IMR-90 (cell line): ENCODE results near the gene CTIF. TPM values are rescaled to one million over a fixed set of nuclear protein-coding genes. Genes with fewer than 3 reads are reported as not detected.

Experiments used
- ATAC-seq: fragments of 200-7000 bp; cut with Tn5 transposase; 2 replicates; pipeline ENCODE4 v1.9.1; 2020; ENCODE audit warnings: low read depth, mild to moderate bottlenecking, moderate library complexity
- BruUV-seq: library from RNA; stranded (reverse); fragments of 400-500 nt; replicated peaks from 2 replicates; lab custom pipeline; 2021; lab: Mats Ljungman, UMichigan
- CTCF ChIA-PET: fragments of 300-600 bp; formaldehyde crosslinking; extraction: SDS; loops from one replicate; lab custom pipeline; 2021; ENCODE audit warnings: antibody characterized with exemption; lab: Yijun Ruan, JAX
- POLR2A ChIA-PET: fragments of 300-600 bp; sonication (Branson Sonifier 250); formaldehyde crosslinking; loops from one replicate; lab custom pipeline; 2022; ENCODE audit warnings: antibody characterized with exemption; ENCODE audit not compliant: unreplicated experiment; lab: Charles Lee
- DNase-seq: peaks from one replicate; pipeline ENCODE4 v3.0.0; 2013
- H2AFZ ChIP-seq: replicated peaks from 2 replicates; pipeline ENCODE3; 2013; ENCODE audit warnings: low read length, mild to moderate bottlenecking; ENCODE audit not compliant: poor library complexity
- H2AK5ac ChIP-seq: 2 replicates; pipeline ENCODE4 v1.6.1; 2013; ENCODE audit warnings: low read depth, low read length, inconsistent platforms
- H2AK9ac ChIP-seq: replicated peaks from 2 replicates; pipeline ENCODE3; 2013; ENCODE audit warnings: mild to moderate bottlenecking, low read depth, low read length, moderate library complexity; ENCODE audit not compliant: poor library complexity
- H2BK120ac ChIP-seq: 2 replicates; pipeline ENCODE4 v1.6.1; 2013; ENCODE audit warnings: low read depth, low read length, inconsistent platforms
- H2BK15ac ChIP-seq: 3 replicates; pipeline ENCODE4 v1.6.1; 2013; ENCODE audit warnings: low read depth, low read length, inconsistent platforms
- H2BK20ac ChIP-seq: 2 replicates; pipeline ENCODE4 v1.6.1; 2013; ENCODE audit warnings: low read depth, mild to moderate bottlenecking, inconsistent platforms, low read length, moderate library complexity
- H2BK5ac ChIP-seq: 2 replicates; pipeline ENCODE4 v1.6.1; 2013; ENCODE audit warnings: mild to moderate bottlenecking, low read depth, low read length, inconsistent platforms; ENCODE audit not compliant: poor library complexity, severe bottlenecking
- H3K14ac ChIP-seq: replicated peaks from 2 replicates; pipeline ENCODE4 v1.6.1; 2013; ENCODE audit warnings: low read depth, low read length, inconsistent platforms
- H3K18ac ChIP-seq: 2 replicates; pipeline ENCODE4 v1.6.1; 2013; ENCODE audit warnings: low read depth, low read length, control low read depth
- H3K23ac ChIP-seq: 2 replicates; pipeline ENCODE4 v1.6.1; 2013; ENCODE audit warnings: low read depth, low read length, inconsistent platforms
- H3K27ac ChIP-seq: 2 replicates; pipeline ENCODE4 v1.5.1; 2013; ENCODE audit warnings: mild to moderate bottlenecking, control low read depth, low read length; ENCODE audit not compliant: insufficient read depth
- H3K27me3 ChIP-seq: 2 replicates; pipeline ENCODE4 v1.6.1; 2013; ENCODE audit warnings: low read length; ENCODE audit not compliant: control insufficient read depth, insufficient read depth
- H3K36me3 ChIP-seq: 2 replicates; pipeline ENCODE4 v1.6.1; 2013; ENCODE audit warnings: low read length, mixed read lengths; ENCODE audit not compliant: control insufficient read depth, insufficient read depth
- H3K4ac ChIP-seq: 2 replicates; pipeline ENCODE4 v1.6.1; 2013; ENCODE audit warnings: low read depth, low read length, inconsistent platforms
- H3K4me1 ChIP-seq: 2 replicates; pipeline ENCODE4 v1.6.1; 2013; ENCODE audit warnings: low read length, mixed read lengths; ENCODE audit not compliant: control insufficient read depth, insufficient read depth
- H3K4me2 ChIP-seq: 2 replicates; pipeline ENCODE4 v1.6.1; 2013; ENCODE audit warnings: low read depth, mild to moderate bottlenecking, control low read depth, low read length, moderate library complexity
- H3K4me3 ChIP-seq: 2 replicates; pipeline ENCODE4 v1.5.1; 2013; ENCODE audit warnings: low read depth, mild to moderate bottlenecking, control low read depth, low read length, moderate library complexity; ENCODE audit not compliant: insufficient read depth
- H3K56ac ChIP-seq: 2 replicates; pipeline ENCODE4 v1.6.1; 2013; ENCODE audit warnings: low read length, inconsistent platforms; ENCODE audit not compliant: insufficient read depth; ENCODE audit errors: extremely low read depth
- H3K79me1 ChIP-seq, 2 experiments: 2 replicates each; pipeline ENCODE4 v1.6.1; 2013; ENCODE audit warnings: low read length in 2 of 2, inconsistent platforms in 1 of 2, low read depth in 1 of 2
- H3K9ac ChIP-seq: 2 replicates; pipeline ENCODE4 v1.6.1; 2013; ENCODE audit warnings: low read depth, low read length, control low read depth
- H3K9me1 ChIP-seq: 2 replicates; pipeline ENCODE4 v1.6.1; 2013; ENCODE audit warnings: low read length, inconsistent platforms; ENCODE audit not compliant: insufficient read depth
- H3K9me3 ChIP-seq: 2 replicates; pipeline ENCODE4 v1.6.1; 2013; ENCODE audit warnings: low read length; ENCODE audit not compliant: control insufficient read depth, insufficient read depth
- H4K20me1 ChIP-seq: 2 replicates; pipeline ENCODE4 v1.6.1; 2013; ENCODE audit warnings: low read length, inconsistent platforms; ENCODE audit not compliant: insufficient read depth
- H4K5ac ChIP-seq: 2 replicates; pipeline ENCODE4 v1.6.1; 2013; ENCODE audit warnings: mild to moderate bottlenecking, low read depth, low read length, control low read depth
- H4K8ac ChIP-seq, 2 experiments: 2 replicates each; pipeline ENCODE4 v1.6.1; 2013; ENCODE audit warnings: low read depth in 2 of 2, low read length in 2 of 2, control low read depth in 1 of 2, inconsistent platforms in 1 of 2
- H4K91ac ChIP-seq: 2 replicates; pipeline ENCODE4 v1.6.1; 2013; ENCODE audit warnings: low read depth, low read length, inconsistent platforms; ENCODE audit not compliant: insufficient read depth
- BHLHE40 ChIP-seq: fragments of 150-350 bp; IDR thresholded peaks from 2 replicates; pipeline ENCODE4 v1.6.1; 2016; ENCODE audit warnings: mild to moderate bottlenecking, low read depth, low read length
- CEBPB ChIP-seq: IDR thresholded peaks from 2 replicates; pipeline ENCODE4 v1.6.1; 2012; ENCODE audit warnings: low read depth, low read length, improper control_type of control experiment
- CHD1 ChIP-seq: IDR thresholded peaks from 2 replicates; pipeline ENCODE4 v1.6.1; 2012; ENCODE audit warnings: low read depth, low read length, improper control_type of control experiment
- MAZ ChIP-seq: IDR thresholded peaks from 2 replicates; pipeline ENCODE4 v1.6.1; 2012; ENCODE audit warnings: low read depth, mild to moderate bottlenecking, low read length, improper control_type of control experiment, moderate library complexity, borderline replicate concordance
- MXI1 ChIP-seq: IDR thresholded peaks from 2 replicates; pipeline ENCODE4 v1.6.1; 2012; ENCODE audit warnings: low read depth, mild to moderate bottlenecking, low read length, moderate library complexity, borderline replicate concordance
- NFE2L2 ChIP-seq: fragments of 150-350 bp; IDR thresholded peaks from 2 replicates; pipeline ENCODE4 v1.6.1; 2016; ENCODE audit warnings: low read depth, mild to moderate bottlenecking, low read length
- POLR2A ChIP-seq: IDR thresholded peaks from 2 replicates; pipeline ENCODE4 v1.6.1; 2012; ENCODE audit warnings: mild to moderate bottlenecking, low read depth, low read length
- RAD21 ChIP-seq: IDR thresholded peaks from 2 replicates; pipeline ENCODE4 v1.6.1; 2012; ENCODE audit warnings: low read length, improper control_type of control experiment
- RCOR1 ChIP-seq: IDR thresholded peaks from 2 replicates; pipeline ENCODE4 v1.6.1; 2012; ENCODE audit warnings: mild to moderate bottlenecking, low read length, improper control_type of control experiment; ENCODE audit not compliant: insufficient replicate concordance
- RFX5 ChIP-seq: IDR thresholded peaks from 2 replicates; pipeline ENCODE4 v1.8.0; 2012; ENCODE audit warnings: low read depth, mild to moderate bottlenecking, low read length, moderate library complexity
- SMC3 ChIP-seq: fragments of 150-350 bp; IDR thresholded peaks from 2 replicates; pipeline ENCODE4 v1.6.1; 2016; ENCODE audit warnings: low read depth, mild to moderate bottlenecking, antibody characterized with exemption, low read length, moderate library complexity
- WGBS, 2 experiments: methylation state at CpG; one replicate each; pipeline versions ENCODE4 v1.1.5 to v1.1.7; 2013; ENCODE audit warnings: missing lambda C conversion rate in 2 of 2; ENCODE audit not compliant: insufficient read length in 1 of 2; ENCODE audit errors: extremely low coverage in 2 of 2; 5-methylcytosine and 5-hydroxymethylcytosine counted together
- dilution Hi-C: fragments of 300-500 bp; cut with HindIII; formaldehyde crosslinking; loops from one replicate; pipeline ENCODE4 v1.14.3; 2018; ENCODE audit warnings: low sequenced_read_pairs; ENCODE audit not compliant: unreplicated experiment
- in situ Hi-C: fragments of 300-500 bp; cut with MboI; formaldehyde crosslinking; loops from 3 replicates; pipeline ENCODE4 v1.14.3; 2019; ENCODE audit warnings: low sequenced_read_pairs, inconsistent platforms, mixed read lengths
- intact Hi-C: fragments of 100-400 bp; cut with micrococcal nuclease; formaldehyde crosslinking; loops from 2 replicates; pipeline ENCODE4 v1.10.0; 2022
- polyA plus RNA-seq, 3 experiments: library from polyadenylated mRNA; depleted of rRNA; stranded (reverse); fragments of >200 nt; gene quantifications; 2 replicates each; pipeline ENCODE4 v1.2.3, GENCODE V29; 2012; ENCODE audit warnings: low replicate concordance in 1 of 3
- total RNA-seq: library from RNA; depleted of rRNA; stranded (reverse); fragments of >200 nt; gene quantifications from 2 replicates; pipeline ENCODE4 v1.2.3, GENCODE V29; 2012
- TF ChIP-seq, protein P1 (sequence below): fragments of 150-350 bp; IDR thresholded peaks from 2 replicates; pipeline ENCODE4 v1.6.1; 2016; ENCODE audit warnings: low read depth, mild to moderate bottlenecking, low read length, moderate library complexity, borderline replicate concordance
- TF ChIP-seq, protein P2 (sequence below): conservative IDR thresholded peaks from 2 replicates; pipeline ENCODE4 v1.5.1; 2012; ENCODE audit warnings: mild to moderate bottlenecking, low read depth, low read length, improper control_type of control experiment
- TF ChIP-seq, protein P3 (sequence below): fragments of 150-350 bp; IDR thresholded peaks from 2 replicates; pipeline ENCODE4 v1.6.1; 2017; ENCODE audit warnings: mild to moderate bottlenecking, antibody characterized with exemption, low read length, low read depth

The CTIF gene
- total and polyA plus RNA-seq, 2 of the 4 experiments (the other 2 are of a cell fraction): 25.1 to 57.0 TPM

DNA sequence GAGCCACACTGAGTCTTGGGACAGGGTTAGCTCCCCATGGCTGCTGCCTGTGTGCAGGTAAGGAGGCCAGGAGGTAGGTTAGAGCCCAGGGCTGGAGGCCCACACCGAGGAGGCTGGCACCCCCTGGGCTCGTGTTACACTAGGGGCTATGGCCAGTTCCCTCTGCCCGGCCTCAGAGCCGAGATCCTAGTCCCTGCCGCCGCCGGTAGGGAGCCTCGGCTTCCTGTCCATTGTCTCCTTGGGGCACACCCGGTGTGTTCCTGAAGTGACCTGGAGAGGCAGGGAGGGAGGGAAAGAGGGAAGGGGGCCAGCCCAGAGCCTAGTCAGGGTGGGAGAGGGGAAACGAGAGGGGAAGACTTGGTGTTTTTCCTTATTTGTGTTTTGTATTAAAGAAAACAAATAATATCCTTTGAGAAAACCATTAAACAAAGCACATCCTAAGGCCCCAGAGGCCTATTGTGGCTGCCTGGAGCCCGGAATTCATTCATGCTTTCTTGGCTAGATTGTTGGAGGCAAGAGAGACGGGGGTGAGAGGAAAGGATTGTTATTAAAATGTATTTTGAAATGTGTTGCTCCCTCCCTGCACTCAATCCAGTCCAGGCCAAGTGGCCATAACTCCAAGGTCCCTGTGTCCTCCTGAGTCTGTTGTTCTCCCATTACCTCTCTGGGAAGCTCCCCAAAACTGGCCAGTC, 170.7 kb downstream of the CTIF start:
- Histone ChIP-seq H2BK120ac (no peak overlapping the region), H2BK5ac (no peak overlapping the region), H2AK5ac (no peak overlapping the region), H3K18ac (no peak overlapping the region), H4K20me1 (peaks cover 75% of the 10 kb centered on the region), H3K4ac (no peak overlapping the region), H3K9me1 (peaks cover 27% of the 10 kb centered on the region), H4K8ac (no peak overlapping the region), H4K5ac (no peak overlapping the region), H2BK20ac (no peak overlapping the region), H3K9ac (no peak overlapping the region), H3K79me1 (peaks cover 51 to 87% of the 10 kb centered on the region in 2 experiments), H2AK9ac (no peak overlapping the region), H3K27me3 (no peaks in the 10 kb centered on the region), H3K9me3 (no peaks in the 10 kb centered on the region), H2AFZ (no peak overlapping the region), H2BK15ac (no peak overlapping the region), H3K23ac (no peak overlapping the region), H4K91ac (no peak overlapping the region), H3K4me3 (no peak overlapping the region), H3K14ac (no peak overlapping the region), H3K27ac (no peak overlapping the region), H3K4me1 (0 out of 2 replicates have a peak, but pooled peaks cover 2% of the 10 kb centered on the region), H3K36me3 (peaks cover 41% of the 10 kb centered on the region), H3K4me2 (no peak overlapping the region), H3K56ac (no peak overlapping the region)
- BruUV-seq: no TSS peak
- intact Hi-C loops: no loop called here
- ChIA-PET POLR2A (no interaction called here), CTCF (no interaction called here)
- ATAC-seq (no peak), DNase-seq (no peak)
- in situ Hi-C loops: no loop called here
- dilution Hi-C loops: no loop called here
- WGBS, 2 experiments: 89% methylated on average over 6 of the region's 12 CpGs; no CpG with 5 or more reads in 1 of the 2 experiments
- TF ChIP-seq NFE2L2: no peak
- TF ChIP-seq, protein P1, sequence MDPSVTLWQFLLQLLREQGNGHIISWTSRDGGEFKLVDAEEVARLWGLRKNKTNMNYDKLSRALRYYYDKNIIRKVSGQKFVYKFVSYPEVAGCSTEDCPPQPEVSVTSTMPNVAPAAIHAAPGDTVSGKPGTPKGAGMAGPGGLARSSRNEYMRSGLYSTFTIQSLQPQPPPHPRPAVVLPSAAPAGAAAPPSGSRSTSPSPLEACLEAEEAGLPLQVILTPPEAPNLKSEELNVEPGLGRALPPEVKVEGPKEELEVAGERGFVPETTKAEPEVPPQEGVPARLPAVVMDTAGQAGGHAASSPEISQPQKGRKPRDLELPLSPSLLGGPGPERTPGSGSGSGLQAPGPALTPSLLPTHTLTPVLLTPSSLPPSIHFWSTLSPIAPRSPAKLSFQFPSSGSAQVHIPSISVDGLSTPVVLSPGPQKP: no peak
- no peak for TF ChIP-seq MXI1
- no peak for TF ChIP-seq CHD1
- no peak for TF ChIP-seq SMC3
- no peak for TF ChIP-seq MAZ
- TF ChIP-seq RCOR1: no peak
- TF ChIP-seq POLR2A: no peak
- TF ChIP-seq, protein P2, sequence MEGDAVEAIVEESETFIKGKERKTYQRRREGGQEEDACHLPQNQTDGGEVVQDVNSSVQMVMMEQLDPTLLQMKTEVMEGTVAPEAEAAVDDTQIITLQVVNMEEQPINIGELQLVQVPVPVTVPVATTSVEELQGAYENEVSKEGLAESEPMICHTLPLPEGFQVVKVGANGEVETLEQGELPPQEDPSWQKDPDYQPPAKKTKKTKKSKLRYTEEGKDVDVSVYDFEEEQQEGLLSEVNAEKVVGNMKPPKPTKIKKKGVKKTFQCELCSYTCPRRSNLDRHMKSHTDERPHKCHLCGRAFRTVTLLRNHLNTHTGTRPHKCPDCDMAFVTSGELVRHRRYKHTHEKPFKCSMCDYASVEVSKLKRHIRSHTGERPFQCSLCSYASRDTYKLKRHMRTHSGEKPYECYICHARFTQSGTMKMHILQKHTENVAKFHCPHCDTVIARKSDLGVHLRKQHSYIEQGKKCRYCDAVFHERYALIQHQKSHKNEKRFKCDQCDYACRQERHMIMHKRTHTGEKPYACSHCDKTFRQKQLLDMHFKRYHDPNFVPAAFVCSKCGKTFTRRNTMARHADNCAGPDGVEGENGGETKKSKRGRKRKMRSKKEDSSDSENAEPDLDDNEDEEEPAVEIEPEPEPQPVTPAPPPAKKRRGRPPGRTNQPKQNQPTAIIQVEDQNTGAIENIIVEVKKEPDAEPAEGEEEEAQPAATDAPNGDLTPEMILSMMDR: no peak
- no peak for TF ChIP-seq BHLHE40
- TF ChIP-seq CEBPB: no peak
- TF ChIP-seq RFX5: no peak
- TF ChIP-seq, protein P3, sequence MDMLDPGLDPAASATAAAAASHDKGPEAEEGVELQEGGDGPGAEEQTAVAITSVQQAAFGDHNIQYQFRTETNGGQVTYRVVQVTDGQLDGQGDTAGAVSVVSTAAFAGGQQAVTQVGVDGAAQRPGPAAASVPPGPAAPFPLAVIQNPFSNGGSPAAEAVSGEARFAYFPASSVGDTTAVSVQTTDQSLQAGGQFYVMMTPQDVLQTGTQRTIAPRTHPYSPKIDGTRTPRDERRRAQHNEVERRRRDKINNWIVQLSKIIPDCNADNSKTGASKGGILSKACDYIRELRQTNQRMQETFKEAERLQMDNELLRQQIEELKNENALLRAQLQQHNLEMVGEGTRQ: no peak
- TF ChIP-seq RAD21: no peak
